GM19023 (cell line): ENCODE data around the gene KCNS1.
"Not testable (repeated sequence)": the region's sequence is repeated elsewhere in the genome, so short reads cannot be mapped to it uniquely, and the experiment has no call there.

ENCODE experiments used
- ATAC-seq: cut with Tn5 transposase; IDR thresholded peaks from one replicate; pipeline ENCODE4 v1.9.1; 2021; ENCODE audit warnings: mild to moderate bottlenecking, moderate library complexity; ENCODE audit not compliant: unreplicated experiment

Gene KCNS1

GRCh38 chr20:45082468-45082867 lies 18.5 kb downstream of the KCNS1 start:
- ATAC-seq: no peak

- no peak for ATAC-seq
Measured at GRCh38 chr20:45080867-45081624, 19.9 kb downstream of the KCNS1 start.

- ATAC-seq: no peak
Measured at GRCh38 chr20:45077559-45077958, 23.4 kb downstream of the KCNS1 start.

GRCh38 chr20:45073221-45073620 lies 27.7 kb downstream of the KCNS1 start:
- no peak for ATAC-seq

- ATAC-seq: no peak
Measured at GRCh38 chr20:45072066-45072465, 28.9 kb downstream of the KCNS1 start.

- no peak for ATAC-seq
Measured at GRCh38 chr20:45070932-45071632, 29.8 kb downstream of the KCNS1 start.

- ATAC-seq: no peak
Measured at GRCh38 chr20:45069261-45069660, 31.7 kb downstream of the KCNS1 start.

GRCh38 chr20:45067558-45067957 lies 33.4 kb downstream of the KCNS1 start:
- ATAC-seq: no peak

- ATAC-seq: no peak
Measured at GRCh38 chr20:45067087-45067486, 33.8 kb downstream of the KCNS1 start.

- no peak for ATAC-seq
Measured at GRCh38 chr20:45066372-45066771, 34.6 kb downstream of the KCNS1 start.

- ATAC-seq: no peak
Measured at GRCh38 chr20:45064812-45065211, 36.1 kb downstream of the KCNS1 start.

GRCh38 chr20:45063107-45063506 lies 37.8 kb downstream of the KCNS1 start:
- ATAC-seq: not testable (repeated sequence)

GRCh38 chr20:45061244-45061643 lies 39.7 kb downstream of the KCNS1 start:
- ATAC-seq: no peak

- no peak for ATAC-seq
Measured at GRCh38 chr20:45060294-45060693, 40.6 kb downstream of the KCNS1 start.

GRCh38 chr20:45059022-45059728 lies 41.8 kb downstream of the KCNS1 start:
- ATAC-seq: no peak

- ATAC-seq: no peak
Measured at GRCh38 chr20:45058168-45058850, 42.6 kb downstream of the KCNS1 start.

- ATAC-seq: no peak
Measured at GRCh38 chr20:45056473-45057173, 44.3 kb downstream of the KCNS1 start.

GRCh38 chr20:45055056-45055455 lies 45.9 kb downstream of the KCNS1 start:
- ATAC-seq: no peak

GRCh38 chr20:45053430-45054351 lies 47.2 kb downstream of the KCNS1 start:
- ATAC-seq: peak; percentile 20
